Right renal cortex interstitium (tissue), 3 donors: ENCODE results near the gene ZNF471. TPM values are rescaled to one million over a fixed set of nuclear protein-coding genes. Genes with fewer than 3 reads are reported as not detected.
A peak's percentile ranks its signal among the peaks of the same experiment; 100 is the strongest.

Experiments
- DNase-seq, 3 donors: peaks; one replicate each; pipeline ENCODE4 v3.0.0-alpha.2; 2013; ENCODE audit warnings: low read depth in 3 of 3, low spot score in 2 of 3
- polyA plus RNA-seq, 3 donors: library from polyadenylated mRNA; unstranded; fragments of 120-200 nt; gene quantifications; one replicate each; pipeline ENCODE4 v1.2.1, GENCODE V29; 2013; ENCODE audit not compliant: insufficient read length in 3 of 3

The ZNF471 gene
- polyA plus RNA-seq = 10 to 100 TPM; 13.1 to 18.3 (median 17.5) TPM

- peak; percentile 95 to 98 (median 96) for DNase-seq
These were observed at the start of gene ZNF471 for GRCh38 chr19:56507446-56508289. Gene ZNF471 (plus strand): TSS chr19:56507855. CDS start chr19:56511572, 3,717 bp downstream.

- no peak for DNase-seq
These were observed 33.3 kb upstream of the ZNF471 start for GRCh38 chr19:56474308-56474707.

GRCh38 chr19:56476093-56476492 lies 31.6 kb upstream of the ZNF471 start:
- no peak for DNase-seq

- peak; percentile 35 to 41 (median 36) for DNase-seq
These were observed 30.8 kb upstream of the ZNF471 start, which contains the start of gene ZNF667 for GRCh38 chr19:56476651-56477428. Gene ZNF667 (minus strand): TSS chr19:56477345. CDS start chr19:56462370, 14,975 bp downstream.

- DNase-seq = peak; percentile 89 to 95 (median 90)
These were observed 30.0 kb upstream of the ZNF471 start for GRCh38 chr19:56477429-56478338.

GRCh38 chr19:56491399-56491798 lies 16.3 kb upstream of the ZNF471 start:
- no peak for DNase-seq

GRCh38 chr19:56504581-56504980 lies 3.1 kb upstream of the ZNF471 start:
- DNase-seq = no peak

- no peak for DNase-seq
These were observed 679 bp downstream of the ZNF471 start for GRCh38 chr19:56508290-56508778.

- no peak for DNase-seq
These were observed 17.7 kb downstream of the ZNF471 start for GRCh38 chr19:56525214-56525860.

GRCh38 chr19:56537442-56537841 lies 29.8 kb downstream of the ZNF471 start:
- no peak for DNase-seq

- DNase-seq = peak; percentile 75 to 80 (median 79)
These were observed 30.7 kb downstream of the ZNF471 start for GRCh38 chr19:56538254-56538760.

- DNase-seq = peak in 1 of 3 donors; percentile 2
These were observed 31.2 kb downstream of the ZNF471 start, which contains the start of gene ZFP28 for GRCh38 chr19:56538761-56539263. Gene ZFP28 (plus strand): TSS chr19:56538948. CDS start chr19:56539019, 71 bp downstream.

GRCh38 chr19:56543776-56544175 lies 36.1 kb downstream of the ZNF471 start:
- no peak for DNase-seq

GRCh38 chr19:56547535-56547934 lies 39.9 kb downstream of the ZNF471 start:
- DNase-seq = no peak

- no peak for DNase-seq
These were observed 46.7 kb downstream of the ZNF471 start for GRCh38 chr19:56554272-56554869.

GRCh38 chr19:56562766-56563165 lies 55.1 kb downstream of the ZNF471 start:
- DNase-seq = no peak

- no peak for DNase-seq
These were observed 59.2 kb downstream of the ZNF471 start for GRCh38 chr19:56566904-56567273.

GRCh38 chr19:56567274-56568120 lies 59.8 kb downstream of the ZNF471 start, which contains the start of gene ZNF470:
Gene ZNF470 (plus strand): TSS chr19:56567468. CDS start chr19:56570312, 2,844 bp downstream.
- peak; percentile 61 to 89 (median 83) for DNase-seq
